ENCODE results near the gene EPN2.

DNA sequence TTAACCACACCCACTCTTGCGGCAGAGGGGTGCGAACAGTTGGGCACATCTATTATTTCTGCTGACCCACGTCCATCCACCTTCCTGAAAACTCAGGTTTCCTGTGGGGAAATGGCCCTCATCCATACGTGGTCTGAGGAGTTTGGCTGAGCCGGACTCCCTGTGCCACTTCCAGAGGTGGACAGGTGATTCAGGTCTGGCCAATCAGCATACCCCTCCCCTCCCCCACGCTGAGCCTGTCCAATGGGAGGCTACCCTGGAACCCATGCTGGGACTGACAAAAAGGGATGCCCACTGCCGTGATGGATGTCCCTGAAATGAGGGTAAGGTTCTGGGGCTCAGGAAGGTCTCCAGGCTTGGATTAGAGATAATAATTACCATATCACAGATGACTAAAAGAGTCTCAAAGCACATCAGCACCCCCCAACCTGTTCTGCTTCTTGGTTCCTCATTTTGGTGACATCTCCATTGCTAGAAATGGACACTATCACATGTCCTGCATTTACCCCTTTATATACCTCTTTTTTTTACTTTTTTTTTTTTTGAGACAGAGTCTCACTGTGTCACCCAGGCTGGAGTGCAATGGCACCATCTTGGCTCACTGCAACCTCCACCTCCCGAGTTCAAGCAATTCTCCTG is 135.8 kb downstream of the EPN2 start:
- TF ChIP-seq, protein P1, sequence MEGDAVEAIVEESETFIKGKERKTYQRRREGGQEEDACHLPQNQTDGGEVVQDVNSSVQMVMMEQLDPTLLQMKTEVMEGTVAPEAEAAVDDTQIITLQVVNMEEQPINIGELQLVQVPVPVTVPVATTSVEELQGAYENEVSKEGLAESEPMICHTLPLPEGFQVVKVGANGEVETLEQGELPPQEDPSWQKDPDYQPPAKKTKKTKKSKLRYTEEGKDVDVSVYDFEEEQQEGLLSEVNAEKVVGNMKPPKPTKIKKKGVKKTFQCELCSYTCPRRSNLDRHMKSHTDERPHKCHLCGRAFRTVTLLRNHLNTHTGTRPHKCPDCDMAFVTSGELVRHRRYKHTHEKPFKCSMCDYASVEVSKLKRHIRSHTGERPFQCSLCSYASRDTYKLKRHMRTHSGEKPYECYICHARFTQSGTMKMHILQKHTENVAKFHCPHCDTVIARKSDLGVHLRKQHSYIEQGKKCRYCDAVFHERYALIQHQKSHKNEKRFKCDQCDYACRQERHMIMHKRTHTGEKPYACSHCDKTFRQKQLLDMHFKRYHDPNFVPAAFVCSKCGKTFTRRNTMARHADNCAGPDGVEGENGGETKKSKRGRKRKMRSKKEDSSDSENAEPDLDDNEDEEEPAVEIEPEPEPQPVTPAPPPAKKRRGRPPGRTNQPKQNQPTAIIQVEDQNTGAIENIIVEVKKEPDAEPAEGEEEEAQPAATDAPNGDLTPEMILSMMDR (IDR thresholded peaks at IDR 0.05 in 4 of 5, conservative IDR thresholded peaks at IDR 0.05 in 1 of 5) = no peak
- TF ChIP-seq POLR2A (IDR thresholded peaks at IDR 0.05) = no peak
